ENCODE data around the gene CAMK4.
"Not testable (repeated sequence)": the region's sequence is repeated elsewhere in the genome, so short reads cannot be mapped to it uniquely, and the experiment has no call there.

The CAMK4 gene

DNA sequence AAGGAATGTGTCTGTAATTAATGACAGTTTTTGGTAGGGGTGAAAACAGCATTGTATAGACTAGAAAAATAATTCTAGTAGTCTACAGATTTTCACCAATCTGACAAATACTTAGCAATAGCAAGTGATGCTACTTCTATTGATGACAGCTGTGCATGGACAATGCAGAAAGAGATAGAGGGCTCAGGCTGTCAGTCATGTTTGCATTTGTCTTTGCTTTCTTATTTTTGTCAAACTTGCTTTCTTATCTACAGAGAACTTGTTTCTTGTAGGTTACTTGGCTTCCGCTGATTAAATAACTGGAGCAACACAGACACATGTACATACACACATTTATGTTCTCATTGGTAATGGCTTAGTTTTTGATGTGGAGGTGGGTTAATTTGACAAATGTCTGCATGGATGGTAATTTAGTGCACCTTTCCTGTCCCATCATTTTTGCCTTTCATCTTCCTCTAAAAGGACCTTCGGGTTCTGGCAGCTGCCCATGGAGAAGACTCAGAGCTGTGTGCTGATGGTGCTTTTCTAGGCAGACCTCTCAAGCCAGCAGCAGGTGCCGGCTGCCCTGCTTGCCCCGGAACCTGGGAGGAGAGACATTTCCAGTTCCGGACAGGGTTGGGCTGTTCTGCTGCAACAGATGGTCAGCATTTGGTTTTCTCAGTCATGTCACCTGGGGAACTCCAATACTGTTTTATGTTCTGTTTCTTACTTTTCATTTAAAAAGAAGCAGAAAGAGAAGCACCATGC is 28.8 kb downstream of the CAMK4 start:
- H3K27me3 ChIP-seq (ENCODE audit: control insufficient read depth in 5 of 5, insufficient read depth in 4 of 5, low read length in 5 of 5), result peaks cover 0 to 3% (median 0%) of the 10 kb centered on the region in 5 donors
- no peaks in the 10 kb centered on the region for H3K4me1 ChIP-seq (ENCODE audit: control insufficient read depth in 5 of 5, insufficient read depth in 5 of 5, low read length in 5 of 5)
- H3K36me3 ChIP-seq (ENCODE audit: control insufficient read depth in 5 of 5, insufficient read depth in 5 of 5, low read length in 5 of 5), result no peaks in the 10 kb centered on the region
- H3K4me3 ChIP-seq (ENCODE audit: low read depth in 1 of 5, low read length in 5 of 5), result no peak overlapping the region
- H3K9me3 ChIP-seq (ENCODE audit: control insufficient read depth in 5 of 5, low read length in 5 of 5), result no peaks in the 10 kb centered on the region
- no peak overlapping the region for H3K27ac ChIP-seq (ENCODE audit: low read depth, low read length)
- H3K9ac ChIP-seq (ENCODE audit: low read length in 5 of 5), result no peak overlapping the region

GRCh38 chr5:111254613-111255012 is 30.4 kb downstream of the CAMK4 start:
- Histone ChIP-seq H3K9ac (ENCODE audit: low read length in 5 of 5) (no peak overlapping the region), H3K27me3 (ENCODE audit: control insufficient read depth in 5 of 5, insufficient read depth in 4 of 5, low read length in 5 of 5) (peaks cover 0 to 3% (median 0%) of the 10 kb centered on the region in 5 donors), H3K4me3 (ENCODE audit: low read depth in 1 of 5, low read length in 5 of 5) (no peak overlapping the region), H3K9me3 (ENCODE audit: control insufficient read depth in 5 of 5, low read length in 5 of 5) (no peaks in the 10 kb centered on the region), H3K27ac (ENCODE audit: low read depth, low read length) (no peak overlapping the region), H3K36me3 (ENCODE audit: control insufficient read depth in 5 of 5, insufficient read depth in 5 of 5, low read length in 5 of 5) (no peaks in the 10 kb centered on the region), H3K4me1 (ENCODE audit: control insufficient read depth in 5 of 5, insufficient read depth in 5 of 5, low read length in 5 of 5) (no peaks in the 10 kb centered on the region)

GRCh38 chr5:111255169-111255568 is 31.0 kb downstream of the CAMK4 start:
- H3K27ac ChIP-seq (ENCODE audit: low read depth, low read length), result no peak overlapping the region

DNA sequence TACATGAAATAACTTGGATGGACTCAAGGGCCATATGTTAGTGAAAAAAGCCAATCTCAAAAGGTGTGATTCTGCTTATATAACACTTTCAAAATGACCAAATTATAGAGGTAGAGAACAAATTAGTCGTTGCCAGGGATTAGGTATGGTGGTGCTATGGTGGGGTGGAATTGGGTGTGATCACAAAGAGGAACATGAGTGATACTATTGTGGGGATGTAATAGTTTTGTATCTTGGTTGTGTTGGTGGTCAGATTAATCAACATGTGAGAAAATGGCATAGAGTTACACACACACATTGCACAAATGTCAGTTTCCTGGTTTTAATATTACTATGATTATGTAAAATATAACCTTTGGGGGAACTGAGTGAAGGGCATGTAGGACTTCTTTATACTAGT is 31.9 kb downstream of the CAMK4 start:
- H3K27me3 ChIP-seq (ENCODE audit: control insufficient read depth in 5 of 5, insufficient read depth in 4 of 5, low read length in 5 of 5), result peaks cover 0 to 3% (median 0%) of the 10 kb centered on the region in 5 donors
- no peak overlapping the region for H3K27ac ChIP-seq (ENCODE audit: low read depth, low read length)
- no peaks in the 10 kb centered on the region for H3K9me3 ChIP-seq (ENCODE audit: control insufficient read depth in 5 of 5, low read length in 5 of 5)
- H3K36me3 ChIP-seq (ENCODE audit: control insufficient read depth in 5 of 5, insufficient read depth in 5 of 5, low read length in 5 of 5), result no peaks in the 10 kb centered on the region
- no peaks in the 10 kb centered on the region for H3K4me1 ChIP-seq (ENCODE audit: control insufficient read depth in 5 of 5, insufficient read depth in 5 of 5, low read length in 5 of 5)
- H3K9ac ChIP-seq (ENCODE audit: low read length in 5 of 5), result no peak overlapping the region
- H3K4me3 ChIP-seq (ENCODE audit: low read depth in 1 of 5, low read length in 5 of 5), result no peak overlapping the region

More at GRCh38 chr5:111255169-111255568, 31.0 kb downstream of the CAMK4 start:
- no peak overlapping the region for H3K9ac ChIP-seq (ENCODE audit: low read length in 5 of 5)
- H3K27me3 ChIP-seq (ENCODE audit: control insufficient read depth in 5 of 5, insufficient read depth in 4 of 5, low read length in 5 of 5), result peaks cover 0 to 3% (median 0%) of the 10 kb centered on the region in 5 donors
- H3K9me3 ChIP-seq (ENCODE audit: control insufficient read depth in 5 of 5, low read length in 5 of 5), result no peaks in the 10 kb centered on the region
- no peak overlapping the region for H3K4me3 ChIP-seq (ENCODE audit: low read depth in 1 of 5, low read length in 5 of 5)
- H3K4me1 ChIP-seq (ENCODE audit: control insufficient read depth in 5 of 5, insufficient read depth in 5 of 5, low read length in 5 of 5), result no peaks in the 10 kb centered on the region
- no peaks in the 10 kb centered on the region for H3K36me3 ChIP-seq (ENCODE audit: control insufficient read depth in 5 of 5, insufficient read depth in 5 of 5, low read length in 5 of 5)

GRCh38 chr5:111257610-111258009 is 33.4 kb downstream of the CAMK4 start:
- not testable (repeated sequence) for H3K27ac ChIP-seq (ENCODE audit: low read depth, low read length); H3K27me3 ChIP-seq (ENCODE audit: control insufficient read depth in 5 of 5, insufficient read depth in 4 of 5, low read length in 5 of 5); H3K4me1 ChIP-seq (ENCODE audit: control insufficient read depth in 5 of 5, insufficient read depth in 5 of 5, low read length in 5 of 5); H3K4me3 ChIP-seq (ENCODE audit: low read depth in 1 of 5, low read length in 5 of 5); H3K9ac ChIP-seq (ENCODE audit: low read length in 5 of 5); H3K9me3 ChIP-seq (ENCODE audit: control insufficient read depth in 5 of 5, low read length in 5 of 5); H3K36me3 ChIP-seq (ENCODE audit: control insufficient read depth in 5 of 5, insufficient read depth in 5 of 5, low read length in 5 of 5)

DNA sequence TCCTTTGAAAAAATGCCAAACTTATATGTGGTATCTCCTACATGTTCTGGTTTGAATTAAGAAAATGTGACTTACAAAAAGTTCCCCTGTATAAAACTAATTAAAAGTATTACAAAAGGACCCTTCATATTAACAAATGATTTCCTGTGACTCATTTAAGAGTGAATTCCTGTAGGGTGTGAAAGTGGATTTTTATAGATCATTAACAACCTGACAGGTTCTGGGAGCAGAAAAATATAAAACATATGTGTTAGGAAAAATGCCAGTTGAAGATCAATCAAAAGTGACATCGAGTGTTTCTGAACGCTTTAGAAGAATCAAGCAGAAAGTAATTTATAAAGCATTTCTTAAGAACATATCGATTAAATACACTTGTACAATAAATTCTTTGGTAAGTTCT is 35.5 kb downstream of the CAMK4 start:
- no peak overlapping the region for H3K27ac ChIP-seq (ENCODE audit: low read depth, low read length)
- no peaks in the 10 kb centered on the region for H3K36me3 ChIP-seq (ENCODE audit: control insufficient read depth in 5 of 5, insufficient read depth in 5 of 5, low read length in 5 of 5)
- H3K9me3 ChIP-seq (ENCODE audit: control insufficient read depth in 5 of 5, low read length in 5 of 5), result no peaks in the 10 kb centered on the region
- H3K27me3 ChIP-seq (ENCODE audit: control insufficient read depth in 5 of 5, insufficient read depth in 4 of 5, low read length in 5 of 5), result no peaks in the 10 kb centered on the region
- H3K4me3 ChIP-seq (ENCODE audit: low read depth in 1 of 5, low read length in 5 of 5), result no peak overlapping the region
- H3K9ac ChIP-seq (ENCODE audit: low read length in 5 of 5), result no peak overlapping the region
- H3K4me1 ChIP-seq (ENCODE audit: control insufficient read depth in 5 of 5, insufficient read depth in 5 of 5, low read length in 5 of 5), result no peaks in the 10 kb centered on the region

GRCh38 chr5:111261610-111262009 is 37.4 kb downstream of the CAMK4 start:
- no peaks in the 10 kb centered on the region for H3K36me3 ChIP-seq (ENCODE audit: control insufficient read depth in 5 of 5, insufficient read depth in 5 of 5, low read length in 5 of 5)
- no peaks in the 10 kb centered on the region for H3K4me1 ChIP-seq (ENCODE audit: control insufficient read depth in 5 of 5, insufficient read depth in 5 of 5, low read length in 5 of 5)
- no peak overlapping the region for H3K4me3 ChIP-seq (ENCODE audit: low read depth in 1 of 5, low read length in 5 of 5)
- no peaks in the 10 kb centered on the region for H3K9me3 ChIP-seq (ENCODE audit: control insufficient read depth in 5 of 5, low read length in 5 of 5)
- no peaks in the 10 kb centered on the region for H3K27me3 ChIP-seq (ENCODE audit: control insufficient read depth in 5 of 5, insufficient read depth in 4 of 5, low read length in 5 of 5)
- no peak overlapping the region for H3K9ac ChIP-seq (ENCODE audit: low read length in 5 of 5)
- no peak overlapping the region for H3K27ac ChIP-seq (ENCODE audit: low read depth, low read length)

DNA sequence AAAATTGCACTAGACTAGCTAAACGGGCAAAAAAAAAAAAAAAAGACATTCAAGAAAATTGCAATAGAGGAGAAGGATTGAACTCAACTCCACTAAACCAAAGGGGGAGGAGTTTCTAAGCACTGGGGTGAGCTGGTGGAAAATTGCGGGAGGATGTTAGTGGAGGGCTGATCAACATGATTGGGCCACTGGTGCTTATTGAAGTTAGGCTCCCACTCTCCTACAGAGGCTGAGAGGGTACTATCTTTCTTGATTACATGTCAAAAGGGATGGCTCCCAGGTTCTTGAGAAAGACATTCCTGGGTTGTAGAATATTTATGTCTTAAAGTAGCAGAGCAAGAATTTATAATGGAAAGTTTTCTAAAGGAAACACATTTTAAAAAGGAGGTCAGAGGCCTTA is 38.0 kb downstream of the CAMK4 start:
- Histone ChIP-seq H3K4me3 (ENCODE audit: low read depth in 1 of 5, low read length in 5 of 5) (no peak overlapping the region), H3K9ac (ENCODE audit: low read length in 5 of 5) (no peak overlapping the region), H3K9me3 (ENCODE audit: control insufficient read depth in 5 of 5, low read length in 5 of 5) (no peaks in the 10 kb centered on the region), H3K27me3 (ENCODE audit: control insufficient read depth in 5 of 5, insufficient read depth in 4 of 5, low read length in 5 of 5) (no peaks in the 10 kb centered on the region), H3K36me3 (ENCODE audit: control insufficient read depth in 5 of 5, insufficient read depth in 5 of 5, low read length in 5 of 5) (no peaks in the 10 kb centered on the region), H3K4me1 (ENCODE audit: control insufficient read depth in 5 of 5, insufficient read depth in 5 of 5, low read length in 5 of 5) (no peaks in the 10 kb centered on the region), H3K27ac (ENCODE audit: low read depth, low read length) (no peak overlapping the region)

DNA sequence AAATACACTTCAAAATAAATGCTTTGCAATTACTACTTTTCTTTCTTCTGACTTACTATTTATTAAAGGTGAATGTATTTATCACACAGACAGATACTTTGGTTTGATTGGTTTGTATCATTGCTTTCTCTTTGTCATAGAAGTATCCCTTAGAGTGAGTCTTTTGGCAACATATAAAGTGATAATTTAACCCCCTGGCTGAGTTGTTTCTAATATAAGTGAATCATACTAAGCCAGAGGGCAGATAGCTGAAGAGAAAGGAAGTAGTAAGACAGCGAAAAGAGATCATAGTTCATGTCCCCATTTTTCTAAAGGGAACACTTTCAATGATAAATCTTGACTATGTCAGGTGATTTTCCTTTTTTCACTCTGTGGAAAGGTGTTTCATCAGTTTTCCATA is 38.6 kb downstream of the CAMK4 start:
- H3K4me1 ChIP-seq (ENCODE audit: control insufficient read depth in 5 of 5, insufficient read depth in 5 of 5, low read length in 5 of 5), result no peaks in the 10 kb centered on the region
- H3K27me3 ChIP-seq (ENCODE audit: control insufficient read depth in 5 of 5, insufficient read depth in 4 of 5, low read length in 5 of 5), result no peaks in the 10 kb centered on the region
- H3K36me3 ChIP-seq (ENCODE audit: control insufficient read depth in 5 of 5, insufficient read depth in 5 of 5, low read length in 5 of 5), result no peaks in the 10 kb centered on the region
- H3K9ac ChIP-seq (ENCODE audit: low read length in 5 of 5), result no peak overlapping the region
- no peak overlapping the region for H3K27ac ChIP-seq (ENCODE audit: low read depth, low read length)
- no peaks in the 10 kb centered on the region for H3K9me3 ChIP-seq (ENCODE audit: control insufficient read depth in 5 of 5, low read length in 5 of 5)
- no peak overlapping the region for H3K4me3 ChIP-seq (ENCODE audit: low read depth in 1 of 5, low read length in 5 of 5)

DNA sequence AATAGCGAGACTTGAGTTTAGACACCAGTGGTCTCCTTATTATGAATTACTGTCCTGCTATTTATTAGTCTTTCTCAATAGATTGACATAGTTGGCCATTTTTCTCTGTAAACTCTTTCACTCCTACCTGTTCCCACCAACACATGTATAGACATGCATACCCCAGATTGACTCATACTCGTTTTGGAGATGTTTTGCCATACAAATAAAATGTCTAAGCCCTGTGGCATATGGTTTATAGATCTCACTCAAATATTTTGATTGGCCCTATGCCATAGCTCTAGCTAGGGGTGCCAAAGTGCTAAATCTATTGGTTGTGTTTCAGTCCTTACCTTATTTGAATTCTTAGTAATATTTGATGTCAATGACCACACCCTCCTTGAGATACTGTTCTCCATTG is 42.3 kb downstream of the CAMK4 start:
- no peaks in the 10 kb centered on the region for H3K4me1 ChIP-seq (ENCODE audit: control insufficient read depth in 5 of 5, insufficient read depth in 5 of 5, low read length in 5 of 5)
- no peaks in the 10 kb centered on the region for H3K36me3 ChIP-seq (ENCODE audit: control insufficient read depth in 5 of 5, insufficient read depth in 5 of 5, low read length in 5 of 5)
- H3K9ac ChIP-seq (ENCODE audit: low read length in 5 of 5), result no peak overlapping the region
- no peak overlapping the region for H3K27ac ChIP-seq (ENCODE audit: low read depth, low read length)
- no peak overlapping the region for H3K4me3 ChIP-seq (ENCODE audit: low read depth in 1 of 5, low read length in 5 of 5)
- no peaks in the 10 kb centered on the region for H3K27me3 ChIP-seq (ENCODE audit: control insufficient read depth in 5 of 5, insufficient read depth in 4 of 5, low read length in 5 of 5)
- H3K9me3 ChIP-seq (ENCODE audit: control insufficient read depth in 5 of 5, low read length in 5 of 5), result no peaks in the 10 kb centered on the region
